Measurements from ENCODE around the gene THSD7A.
A peak's percentile ranks its signal among the peaks of the same experiment; 100 is the strongest.

Gene THSD7A

GRCh38 chr7:11623093-11623678 is 208.8 kb downstream of the THSD7A start:
- DNase-seq (ENCODE audit: low spot score): no peak
- TF ChIP-seq CTCF (IDR thresholded peaks at IDR 0.05; ENCODE audit: borderline replicate concordance, control extremely low read depth, extremely low read depth, insufficient read depth, missing control alignments): no peak
- in situ Hi-C loops (cut with MboI; ENCODE audit: low sequenced_read_pairs, unreplicated experiment): no loop called here

GRCh38 chr7:11620406-11621253 is 211.4 kb downstream of the THSD7A start:
- DNase-seq (ENCODE audit: low spot score): no peak
- TF ChIP-seq CTCF (IDR thresholded peaks at IDR 0.05; ENCODE audit: borderline replicate concordance, control extremely low read depth, extremely low read depth, insufficient read depth, missing control alignments): no peak
- in situ Hi-C loops (cut with MboI; ENCODE audit: low sequenced_read_pairs, unreplicated experiment): no loop called here

GRCh38 chr7:11616466-11616865 is 215.5 kb downstream of the THSD7A start:
- no peak for DNase-seq (ENCODE audit: low spot score)
- in situ Hi-C loops (cut with MboI; ENCODE audit: low sequenced_read_pairs, unreplicated experiment): no loop called here
- TF ChIP-seq CTCF (IDR thresholded peaks at IDR 0.05; ENCODE audit: borderline replicate concordance, control extremely low read depth, extremely low read depth, insufficient read depth, missing control alignments): no peak

GRCh38 chr7:11615174-11615573 is 216.8 kb downstream of the THSD7A start:
- in situ Hi-C loops (cut with MboI; ENCODE audit: low sequenced_read_pairs, unreplicated experiment): no loop called here
- DNase-seq (ENCODE audit: low spot score): no peak
- no peak for TF ChIP-seq CTCF (IDR thresholded peaks at IDR 0.05; ENCODE audit: borderline replicate concordance, control extremely low read depth, extremely low read depth, insufficient read depth, missing control alignments)

GRCh38 chr7:11613292-11613930 is 218.6 kb downstream of the THSD7A start:
- no peak for TF ChIP-seq CTCF (IDR thresholded peaks at IDR 0.05; ENCODE audit: borderline replicate concordance, control extremely low read depth, extremely low read depth, insufficient read depth, missing control alignments)
- peak; percentile 35 for DNase-seq (ENCODE audit: low spot score)
- in situ Hi-C loops (cut with MboI; ENCODE audit: low sequenced_read_pairs, unreplicated experiment): no loop called here

GRCh38 chr7:11612737-11613136 is 219.3 kb downstream of the THSD7A start:
- TF ChIP-seq CTCF (IDR thresholded peaks at IDR 0.05; ENCODE audit: borderline replicate concordance, control extremely low read depth, extremely low read depth, insufficient read depth, missing control alignments): no peak
- in situ Hi-C loops (cut with MboI; ENCODE audit: low sequenced_read_pairs, unreplicated experiment): no loop called here

More at GRCh38 chr7:11612737-11613136, 219.3 kb downstream of the THSD7A start:
- DNase-seq (ENCODE audit: low spot score): no peak

All from GM13976 (cell line).